GM12801 (cell line): ENCODE results near the gene ARL5A.

Experiments
- CTCF ChIP-seq: IDR thresholded peaks from one replicate; pipeline ENCODE4 v1.5.1; 2011; ENCODE audit warnings: control low read depth; ENCODE audit not compliant: insufficient read length; ENCODE audit errors: extremely low read depth

ARL5A gene

DNA sequence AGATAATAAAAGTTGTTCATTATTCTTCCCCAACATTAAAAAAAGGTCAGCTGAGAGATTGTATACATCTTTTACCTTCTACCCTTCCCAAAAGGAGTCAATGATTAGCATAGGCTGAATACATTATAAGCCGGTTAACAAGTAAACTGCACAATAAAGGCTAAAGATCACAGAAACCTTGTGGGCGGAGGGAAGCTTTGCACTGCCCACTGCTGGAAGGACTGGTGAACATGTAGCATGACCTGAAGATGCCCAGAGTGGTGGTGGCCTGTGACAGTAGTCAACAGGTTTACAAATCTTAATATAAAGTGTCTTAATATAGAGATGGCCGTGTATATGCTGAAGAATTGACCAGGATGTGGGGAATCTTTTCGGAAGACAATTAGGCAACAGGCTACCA, 35.6 kb downstream of the ARL5A start:
- no peak for TF ChIP-seq CTCF

DNA sequence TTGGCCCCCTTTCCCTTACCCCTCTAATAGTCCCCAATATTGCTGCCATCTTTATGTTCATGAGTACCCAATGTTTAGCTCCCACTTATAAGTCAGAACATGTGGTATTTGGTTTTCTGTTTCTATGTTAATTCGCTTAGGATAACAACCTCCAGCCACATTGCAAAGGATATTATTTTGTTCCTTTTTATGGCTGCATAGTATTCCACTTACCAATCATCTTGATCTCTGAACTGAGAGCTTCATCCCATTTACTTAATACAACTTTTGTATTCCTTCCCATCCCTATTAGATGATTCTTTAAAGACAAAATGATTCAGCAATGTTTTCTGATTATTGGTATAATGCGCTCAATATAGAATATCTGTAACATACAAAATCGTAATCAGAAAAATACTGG, 36.7 kb downstream of the ARL5A start:
- no peak for TF ChIP-seq CTCF

DNA sequence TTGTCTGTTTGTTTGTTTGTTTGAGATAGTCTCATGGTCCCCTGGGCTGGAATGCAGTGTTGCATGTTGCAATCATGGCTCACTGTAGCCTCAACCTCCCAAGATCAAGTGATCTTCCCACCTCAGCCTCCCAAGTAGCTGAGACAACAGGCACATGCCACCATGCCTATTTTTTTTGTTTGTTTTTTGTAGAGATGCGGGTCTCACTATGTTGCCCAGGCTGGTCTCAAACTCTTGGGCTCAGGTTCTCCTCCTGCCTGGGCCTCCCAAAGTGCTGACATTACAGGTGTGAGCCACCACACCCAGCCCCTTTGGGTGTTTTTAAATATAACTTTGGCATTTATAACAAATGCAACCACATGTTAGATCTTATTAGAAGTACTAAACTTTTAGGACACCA, 37.5 kb downstream of the ARL5A start:
- no peak for TF ChIP-seq CTCF

DNA sequence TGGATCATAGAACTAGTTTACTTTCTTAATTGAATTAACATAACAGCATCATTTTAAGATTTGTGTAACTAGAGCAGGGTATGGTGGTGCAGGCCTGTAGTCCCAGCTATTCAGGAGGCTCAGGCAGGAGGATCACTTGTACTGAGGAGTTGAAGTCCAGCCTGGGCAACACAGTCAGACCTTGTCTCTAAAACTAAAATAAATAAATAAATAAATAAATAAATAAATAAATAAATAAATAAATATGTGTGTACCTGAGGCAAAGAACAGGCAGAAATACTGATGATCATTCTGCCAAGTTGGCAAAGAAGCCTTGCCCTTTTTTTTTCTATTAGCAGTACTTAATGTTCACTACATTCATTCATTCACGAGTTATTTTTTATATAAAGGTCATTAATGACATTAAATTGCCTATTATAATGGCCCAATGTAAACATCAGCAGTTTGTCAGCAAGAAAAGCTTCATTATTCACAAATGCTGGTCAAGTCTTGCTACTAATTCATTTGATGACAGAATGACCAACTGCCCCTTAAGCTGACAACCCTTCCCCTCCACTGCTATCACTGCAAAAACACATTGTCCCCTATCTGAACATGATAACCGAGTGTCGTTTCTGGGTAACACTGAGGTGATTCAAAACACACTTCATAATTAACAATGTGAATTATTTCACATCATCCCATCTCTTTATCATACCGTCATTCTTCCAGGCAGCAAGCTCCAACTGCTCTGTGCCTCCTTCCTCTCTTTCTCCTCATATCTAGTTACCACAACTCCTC, 39.0 kb downstream of the ARL5A start:
- TF ChIP-seq CTCF, result no peak

DNA sequence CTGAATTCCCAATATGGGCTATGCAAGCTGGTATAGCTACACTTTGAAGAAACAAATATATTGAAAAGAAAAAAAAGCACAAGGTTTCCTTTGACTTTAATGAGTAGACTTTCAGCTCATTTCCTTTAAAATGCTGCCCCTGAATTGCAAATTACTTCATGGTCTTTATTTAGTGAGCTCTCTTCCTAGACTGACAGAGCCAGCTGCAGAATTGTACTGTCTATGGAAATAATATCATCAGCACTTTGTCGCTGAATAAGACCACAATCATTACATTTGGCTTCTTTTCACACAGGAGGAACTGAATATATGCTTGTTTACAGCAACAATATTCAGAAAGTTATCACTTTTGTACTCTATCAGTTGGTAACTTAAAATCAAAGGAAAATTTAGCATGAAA, 41.7 kb downstream of the ARL5A start:
- no peak for TF ChIP-seq CTCF

DNA sequence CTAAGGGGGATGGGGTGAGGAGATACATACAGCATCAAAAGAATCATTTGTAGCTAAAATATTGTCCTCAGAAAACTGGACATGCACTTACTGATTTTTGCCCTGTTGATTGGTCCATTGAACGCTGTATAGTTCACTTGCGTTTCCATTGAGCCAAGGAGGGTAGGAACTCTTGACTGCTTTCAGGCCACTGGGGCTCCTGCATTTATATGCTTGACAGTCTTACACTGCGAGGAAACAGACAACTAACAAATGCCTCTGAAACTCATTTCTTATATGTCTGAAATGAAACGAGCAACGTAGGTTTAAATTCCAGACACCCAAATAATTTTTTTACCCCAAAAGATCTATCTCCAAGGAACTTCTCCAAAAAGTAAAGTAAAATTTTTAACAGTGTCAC, 42.1 kb downstream of the ARL5A start:
- no peak for TF ChIP-seq CTCF

DNA sequence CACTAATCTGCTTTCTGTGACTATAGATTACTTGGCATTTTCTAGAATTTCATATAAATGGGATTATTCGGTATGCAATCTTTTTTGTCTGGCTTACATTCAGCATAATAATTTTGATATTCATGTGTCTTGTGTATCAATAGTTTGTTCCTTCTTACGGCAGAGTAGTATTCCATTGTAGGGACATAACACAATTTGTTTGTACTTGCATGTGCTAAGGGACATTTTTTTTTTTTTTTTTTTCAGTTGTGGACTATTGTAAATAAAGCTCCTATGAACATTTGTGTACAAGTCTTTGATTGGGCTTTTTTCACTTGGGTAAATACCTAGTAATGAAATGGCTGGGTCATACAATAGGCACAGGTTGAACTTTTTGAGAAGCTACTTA, 45.1 kb downstream of the ARL5A start:
- TF ChIP-seq CTCF, result no peak
